WTC11 (cell line): Measurements from ENCODE around the gene C1QTNF2. TPM values are rescaled to one million over a fixed set of nuclear protein-coding genes. Genes with fewer than 3 reads are reported as not detected.

Experiments
- ATAC-seq: fragments of 200-7000 bp; cut with Tn5 transposase; 2 replicates; pipeline ENCODE4 v1.10.0; 2021; ENCODE audit warnings: mild to moderate bottlenecking, moderate library complexity
- CTCF ChIA-PET: fragments of 300-600 bp; sonication (Branson Sonifier 250); formaldehyde crosslinking; loops from one replicate; lab custom pipeline; 2021; ENCODE audit warnings: antibody characterized with exemption; lab: Charles Lee
- POLR2A ChIA-PET: fragments of 350-600 bp; sonication (Branson Sonifier 250); formaldehyde crosslinking; loops from one replicate; lab custom pipeline; 2021; ENCODE audit warnings: antibody characterized with exemption; lab: Charles Lee
- DNase-seq: peaks from one replicate; pipeline ENCODE4 v3.0.0; 2021; ENCODE audit warnings: low spot score
- H3K27ac Mint-ChIP-seq: 2 replicates; pipeline ENCODE4 v1.8.0; 2021; ENCODE audit warnings: mixed read lengths
- H3K27me3 Mint-ChIP-seq: 2 replicates; pipeline ENCODE4 v1.8.0; 2021; ENCODE audit warnings: low read depth, mild to moderate bottlenecking, moderate library complexity, mixed read lengths
- H3K36me3 Mint-ChIP-seq: 2 replicates; pipeline ENCODE4 v1.8.0; 2021; ENCODE audit warnings: mixed read lengths
- H3K4me1 Mint-ChIP-seq: 2 replicates; pipeline ENCODE4 v1.8.0; 2022; ENCODE audit warnings: mixed read lengths
- H3K4me3 Mint-ChIP-seq: 2 replicates; pipeline ENCODE4 v1.8.0; 2021; ENCODE audit warnings: mild to moderate bottlenecking, moderate library complexity, mixed read lengths
- H3K9me3 Mint-ChIP-seq: 2 replicates; pipeline ENCODE4 v1.8.0; 2021; ENCODE audit warnings: mixed read lengths
- AR ChIP-seq: fragments of 250-450 bp; sonication (Bioruptor Pico); IDR thresholded peaks from 2 replicates; pipeline ENCODE4 v1.9.0; 2021; ENCODE audit warnings: mild to moderate bottlenecking
- ATF1 ChIP-seq: sonication (generic); formaldehyde crosslinking; IDR thresholded peaks from 2 replicates; pipeline ENCODE4 v1.8.1; 2023; ENCODE audit warnings: mild to moderate bottlenecking, moderate library complexity, missing genetic modification reagents
- CBFB ChIP-seq: sonication (generic); formaldehyde crosslinking; IDR thresholded peaks from 2 replicates; pipeline ENCODE4 v1.8.1; 2022; ENCODE audit warnings: mild to moderate bottlenecking, low read depth, missing genetic modification reagents
- CREM ChIP-seq: sonication (generic); formaldehyde crosslinking; IDR thresholded peaks from 2 replicates; pipeline ENCODE4 v1.8.1; 2022; ENCODE audit warnings: mild to moderate bottlenecking, missing genetic modification reagents, moderate library complexity
- ELF4 ChIP-seq: sonication (generic); formaldehyde crosslinking; IDR thresholded peaks from 2 replicates; pipeline ENCODE4 v1.8.1; 2022; ENCODE audit warnings: low read depth, mild to moderate bottlenecking, moderate library complexity, missing genetic modification reagents
- FOXJ3 ChIP-seq: sonication (generic); formaldehyde crosslinking; IDR thresholded peaks from 2 replicates; pipeline ENCODE4 v1.9.0; 2021; ENCODE audit warnings: missing genetic modification reagents, mild to moderate bottlenecking, borderline replicate concordance
- FOXP1 ChIP-seq: sonication (generic); formaldehyde crosslinking; IDR thresholded peaks from 2 replicates; pipeline ENCODE4 v1.8.0; 2022; ENCODE audit warnings: missing genetic modification reagents, mild to moderate bottlenecking, moderate library complexity, borderline replicate concordance
- GRHL2 ChIP-seq: fragments of 250-450 bp; sonication (Bioruptor Pico); IDR thresholded peaks from 2 replicates; pipeline ENCODE4 v1.8.0; 2022; ENCODE audit warnings: mild to moderate bottlenecking, moderate library complexity; ENCODE audit not compliant: insufficient replicate concordance, severe bottlenecking
- GTF2I ChIP-seq: fragments of 250-450 bp; sonication (Bioruptor Pico); conservative IDR thresholded peaks from 2 replicates; pipeline ENCODE4 v1.4.0; 2021; ENCODE audit warnings: mild to moderate bottlenecking
- JAZF1 ChIP-seq: fragments of 250-450 bp; sonication (Bioruptor Pico); IDR thresholded peaks from 2 replicates; pipeline ENCODE4 v1.9.0; 2021; ENCODE audit warnings: moderate library complexity, mild to moderate bottlenecking, inconsistent platforms
- MXD4 ChIP-seq: fragments of 250-450 bp; sonication (Bioruptor Pico); IDR thresholded peaks from 2 replicates; pipeline ENCODE4 v1.8.0; 2021; ENCODE audit warnings: mild to moderate bottlenecking, moderate library complexity, borderline replicate concordance
- NFE2L1 ChIP-seq: sonication (generic); formaldehyde crosslinking; IDR thresholded peaks from 2 replicates; pipeline ENCODE4 v1.8.1; 2023; ENCODE audit warnings: missing genetic modification reagents
- NR3C1 ChIP-seq: sonication (generic); formaldehyde crosslinking; conservative IDR thresholded peaks from 2 replicates; pipeline ENCODE4 v1.8.1; 2023; ENCODE audit warnings: low read depth, mild to moderate bottlenecking, missing genetic modification reagents
- USF2 ChIP-seq: sonication (generic); formaldehyde crosslinking; IDR thresholded peaks from 2 replicates; pipeline ENCODE4 v1.8.1; 2023; ENCODE audit warnings: mild to moderate bottlenecking, missing genetic modification reagents, moderate library complexity
- ZNF121 ChIP-seq: sonication (generic); formaldehyde crosslinking; IDR thresholded peaks from 2 replicates; pipeline ENCODE4 v1.8.0; 2023; ENCODE audit warnings: missing genetic modification reagents
- ZNF263 ChIP-seq: sonication (generic); formaldehyde crosslinking; IDR thresholded peaks from 2 replicates; pipeline ENCODE4 v1.8.1; 2022; ENCODE audit warnings: low read depth, mild to moderate bottlenecking, moderate library complexity, missing genetic modification reagents
- ZNF396 ChIP-seq: fragments of 250-450 bp; sonication (Bioruptor Pico); IDR thresholded peaks from 2 replicates; pipeline ENCODE4 v1.8.0; 2021; ENCODE audit warnings: mild to moderate bottlenecking, moderate library complexity, borderline replicate concordance
- total RNA-seq: library from RNA; stranded (reverse); gene quantifications from 3 replicates; pipeline ENCODE4 v1.2.3, GENCODE V29; 2021
- TF ChIP-seq, protein P1 (sequence below): fragments of 200-600 bp; IDR thresholded peaks from 2 replicates; pipeline ENCODE4 v1.8.0; 2022; ENCODE audit warnings: antibody characterized with exemption
- TF ChIP-seq, protein P2 (sequence below): sonication (generic); formaldehyde crosslinking; IDR thresholded peaks from 2 replicates; pipeline ENCODE4 v1.8.1; 2022; ENCODE audit warnings: low read depth, mild to moderate bottlenecking, moderate library complexity, missing genetic modification reagents, borderline replicate concordance
- TF ChIP-seq, protein P3 (sequence below): sonication (generic); formaldehyde crosslinking; IDR thresholded peaks from 2 replicates; pipeline ENCODE4 v1.8.1; 2022; ENCODE audit warnings: mild to moderate bottlenecking, missing genetic modification reagents, moderate library complexity, borderline replicate concordance
- TF ChIP-seq, protein P4 (sequence below): sonication (generic); formaldehyde crosslinking; conservative IDR thresholded peaks from 2 replicates; pipeline ENCODE4 v1.8.1; 2022; ENCODE audit warnings: mild to moderate bottlenecking, missing genetic modification reagents

The C1QTNF2 gene
- total RNA-seq, 1 experiment from 2014 or later, result 0.52 TPM

GRCh38 chr5:160325716-160326115, 44.7 kb downstream of the C1QTNF2 start (continued):
- TF ChIP-seq USF2 (CRISPR knock-in tag), result no peak
- no peak for TF ChIP-seq AR (CRISPR knock-in tag)
- no peak for TF ChIP-seq JAZF1
- TF ChIP-seq, protein P1, sequence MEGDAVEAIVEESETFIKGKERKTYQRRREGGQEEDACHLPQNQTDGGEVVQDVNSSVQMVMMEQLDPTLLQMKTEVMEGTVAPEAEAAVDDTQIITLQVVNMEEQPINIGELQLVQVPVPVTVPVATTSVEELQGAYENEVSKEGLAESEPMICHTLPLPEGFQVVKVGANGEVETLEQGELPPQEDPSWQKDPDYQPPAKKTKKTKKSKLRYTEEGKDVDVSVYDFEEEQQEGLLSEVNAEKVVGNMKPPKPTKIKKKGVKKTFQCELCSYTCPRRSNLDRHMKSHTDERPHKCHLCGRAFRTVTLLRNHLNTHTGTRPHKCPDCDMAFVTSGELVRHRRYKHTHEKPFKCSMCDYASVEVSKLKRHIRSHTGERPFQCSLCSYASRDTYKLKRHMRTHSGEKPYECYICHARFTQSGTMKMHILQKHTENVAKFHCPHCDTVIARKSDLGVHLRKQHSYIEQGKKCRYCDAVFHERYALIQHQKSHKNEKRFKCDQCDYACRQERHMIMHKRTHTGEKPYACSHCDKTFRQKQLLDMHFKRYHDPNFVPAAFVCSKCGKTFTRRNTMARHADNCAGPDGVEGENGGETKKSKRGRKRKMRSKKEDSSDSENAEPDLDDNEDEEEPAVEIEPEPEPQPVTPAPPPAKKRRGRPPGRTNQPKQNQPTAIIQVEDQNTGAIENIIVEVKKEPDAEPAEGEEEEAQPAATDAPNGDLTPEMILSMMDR, result no peak
- no peak for TF ChIP-seq ATF1
- TF ChIP-seq, protein P2, sequence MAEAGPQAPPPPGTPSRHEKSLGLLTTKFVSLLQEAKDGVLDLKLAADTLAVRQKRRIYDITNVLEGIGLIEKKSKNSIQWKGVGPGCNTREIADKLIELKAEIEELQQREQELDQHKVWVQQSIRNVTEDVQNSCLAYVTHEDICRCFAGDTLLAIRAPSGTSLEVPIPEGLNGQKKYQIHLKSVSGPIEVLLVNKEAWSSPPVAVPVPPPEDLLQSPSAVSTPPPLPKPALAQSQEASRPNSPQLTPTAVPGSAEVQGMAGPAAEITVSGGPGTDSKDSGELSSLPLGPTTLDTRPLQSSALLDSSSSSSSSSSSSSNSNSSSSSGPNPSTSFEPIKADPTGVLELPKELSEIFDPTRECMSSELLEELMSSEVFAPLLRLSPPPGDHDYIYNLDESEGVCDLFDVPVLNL (CRISPR knock-in tag), result no peak
- TF ChIP-seq MXD4 (CRISPR knock-in tag), result no peak
- no peak for TF ChIP-seq NR3C1 (CRISPR knock-in tag)
- TF ChIP-seq ZNF263 (CRISPR knock-in tag), result no peak
- TF ChIP-seq ZNF396 (CRISPR knock-in tag), result no peak
- no peak for TF ChIP-seq NFE2L1 (CRISPR knock-in tag)
- no peak for TF ChIP-seq FOXJ3 (CRISPR knock-in tag)

DNA sequence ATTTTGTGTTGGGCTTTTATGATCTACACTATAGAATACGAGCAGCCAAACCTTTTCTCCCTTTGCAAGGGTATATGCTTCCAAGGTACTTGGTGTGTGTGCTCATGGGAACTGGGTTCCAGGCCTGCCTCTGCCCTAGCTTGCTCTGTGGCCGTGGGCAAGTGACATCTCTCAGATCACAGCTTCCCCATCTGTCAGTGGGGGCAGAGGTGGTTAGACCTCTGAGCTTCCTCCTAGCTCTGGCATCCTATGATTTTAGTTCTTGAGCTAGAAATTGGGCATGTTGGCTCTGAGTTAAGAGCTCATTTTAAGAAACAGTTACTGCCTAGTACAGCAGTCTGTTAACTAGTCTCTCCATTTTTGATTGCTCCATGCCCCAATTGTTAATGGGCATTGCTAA, 45.5 kb downstream of the C1QTNF2 start:
- Mint-ChIP-seq H3K27ac (peak overlapping the region; percentile 18; the same call in 1 of the 2 replicates), H3K9me3 (no peaks in the 10 kb centered on the region), H3K27me3 (no peaks in the 10 kb centered on the region; the same call in 1 of the 2 replicates), H3K4me1 (peaks cover 8% of the 10 kb centered on the region), H3K4me3 (no peak overlapping the region), H3K36me3 (no peaks in the 10 kb centered on the region)
- DNase-seq, result no peak
- ATAC-seq, result no peak
- TF ChIP-seq GTF2I, result no peak
- POLR2A ChIA-PET, result no interaction called here
- CTCF ChIA-PET, result interaction anchor here (1.4 kb wide), 1 partner anchor 20 kb away, joined by 4 read pairs; no protein-coding TSS in a partner anchor

GRCh38 chr5:160318409-160318808, 52.0 kb downstream of the C1QTNF2 start:
- Mint-ChIP-seq H3K27me3 (no peaks in the 10 kb centered on the region; the same call in 1 of the 2 replicates), H3K27ac (no peak overlapping the region), H3K9me3 (no peaks in the 10 kb centered on the region), H3K36me3 (no peaks in the 10 kb centered on the region), H3K4me3 (no peak overlapping the region), H3K4me1 (peaks cover 36% of the 10 kb centered on the region)
- ChIA-PET POLR2A (no interaction called here), CTCF (interaction anchor here (1.2 kb wide), 1 partner anchor 27 kb away, joined by 3 read pairs; no protein-coding TSS in a partner anchor)
- DNase-seq, result no peak
- ATAC-seq, result no peak
- TF ChIP-seq ZNF121 (CRISPR knock-in tag) (no peak), CREM (CRISPR knock-in tag) (no peak), CBFB (CRISPR knock-in tag) (no peak), FOXP1 (CRISPR knock-in tag) (no peak), GRHL2 (CRISPR knock-in tag) (no peak), ELF4 (CRISPR knock-in tag) (no peak), JAZF1 (no peak), ATF1 (no peak)
- TF ChIP-seq, protein P3, sequence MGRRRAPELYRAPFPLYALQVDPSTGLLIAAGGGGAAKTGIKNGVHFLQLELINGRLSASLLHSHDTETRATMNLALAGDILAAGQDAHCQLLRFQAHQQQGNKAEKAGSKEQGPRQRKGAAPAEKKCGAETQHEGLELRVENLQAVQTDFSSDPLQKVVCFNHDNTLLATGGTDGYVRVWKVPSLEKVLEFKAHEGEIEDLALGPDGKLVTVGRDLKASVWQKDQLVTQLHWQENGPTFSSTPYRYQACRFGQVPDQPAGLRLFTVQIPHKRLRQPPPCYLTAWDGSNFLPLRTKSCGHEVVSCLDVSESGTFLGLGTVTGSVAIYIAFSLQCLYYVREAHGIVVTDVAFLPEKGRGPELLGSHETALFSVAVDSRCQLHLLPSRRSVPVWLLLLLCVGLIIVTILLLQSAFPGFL (CRISPR knock-in tag), result no peak
- TF ChIP-seq, protein P4, sequence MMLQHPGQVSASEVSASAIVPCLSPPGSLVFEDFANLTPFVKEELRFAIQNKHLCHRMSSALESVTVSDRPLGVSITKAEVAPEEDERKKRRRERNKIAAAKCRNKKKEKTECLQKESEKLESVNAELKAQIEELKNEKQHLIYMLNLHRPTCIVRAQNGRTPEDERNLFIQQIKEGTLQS (CRISPR knock-in tag), result no peak
- TF ChIP-seq, protein P1, result no peak
